Mucosa of rectum (tissue), 2 donors: ENCODE data around the gene ZNF354C.

Experiments used
- H3K27ac ChIP-seq, 2 donors: one replicate each; pipeline ENCODE4 v1.7.0; 2013; ENCODE audit warnings: inconsistent platforms in 2 of 2, low read depth in 2 of 2, low read length in 2 of 2
- H3K27me3 ChIP-seq, 2 donors: one replicate each; pipeline ENCODE4 v1.7.0; 2013; ENCODE audit warnings: low read length in 2 of 2; ENCODE audit not compliant: control insufficient read depth in 2 of 2, insufficient read depth in 2 of 2
- H3K36me3 ChIP-seq, 2 donors: one replicate each; pipeline ENCODE4 v1.7.0; 2013; ENCODE audit warnings: low read length in 2 of 2; ENCODE audit not compliant: control insufficient read depth in 2 of 2, insufficient read depth in 2 of 2
- H3K4me1 ChIP-seq, 2 donors: one replicate each; pipeline ENCODE4 v1.7.0; 2013; ENCODE audit warnings: low read length in 2 of 2, mild to moderate bottlenecking in 1 of 2; ENCODE audit not compliant: control insufficient read depth in 2 of 2, insufficient read depth in 2 of 2
- H3K4me3 ChIP-seq, 2 donors: one replicate each; pipeline ENCODE4 v1.7.0; 2013; ENCODE audit warnings: low read length in 2 of 2
- H3K9ac ChIP-seq, 2 donors: one replicate each; pipeline ENCODE4 v1.7.0; 2013; ENCODE audit warnings: low read length in 2 of 2, low read depth in 1 of 2, mild to moderate bottlenecking in 1 of 2
- H3K9me3 ChIP-seq, 2 donors: one replicate each; pipeline ENCODE4 v1.7.0; 2013; ENCODE audit warnings: low read length in 2 of 2; ENCODE audit not compliant: control insufficient read depth in 2 of 2
- donor health status: healthy.
- donor health status: Normal muscosa, but diverticular disease.

The ZNF354C gene

GRCh38 chr5:179113143-179113530 lies 53.0 kb downstream of the ZNF354C start:
- H3K36me3 ChIP-seq, result no peaks in the 10 kb centered on the region
- no peaks in the 10 kb centered on the region for H3K4me1 ChIP-seq
- peaks cover 3 to 6% of the 10 kb centered on the region in 2 donors for H3K9me3 ChIP-seq
- no peak overlapping the region for H3K4me3 ChIP-seq
- H3K9ac ChIP-seq, result no peak overlapping the region
- H3K27ac ChIP-seq, result no peak overlapping the region
- no peaks in the 10 kb centered on the region for H3K27me3 ChIP-seq

DNA sequence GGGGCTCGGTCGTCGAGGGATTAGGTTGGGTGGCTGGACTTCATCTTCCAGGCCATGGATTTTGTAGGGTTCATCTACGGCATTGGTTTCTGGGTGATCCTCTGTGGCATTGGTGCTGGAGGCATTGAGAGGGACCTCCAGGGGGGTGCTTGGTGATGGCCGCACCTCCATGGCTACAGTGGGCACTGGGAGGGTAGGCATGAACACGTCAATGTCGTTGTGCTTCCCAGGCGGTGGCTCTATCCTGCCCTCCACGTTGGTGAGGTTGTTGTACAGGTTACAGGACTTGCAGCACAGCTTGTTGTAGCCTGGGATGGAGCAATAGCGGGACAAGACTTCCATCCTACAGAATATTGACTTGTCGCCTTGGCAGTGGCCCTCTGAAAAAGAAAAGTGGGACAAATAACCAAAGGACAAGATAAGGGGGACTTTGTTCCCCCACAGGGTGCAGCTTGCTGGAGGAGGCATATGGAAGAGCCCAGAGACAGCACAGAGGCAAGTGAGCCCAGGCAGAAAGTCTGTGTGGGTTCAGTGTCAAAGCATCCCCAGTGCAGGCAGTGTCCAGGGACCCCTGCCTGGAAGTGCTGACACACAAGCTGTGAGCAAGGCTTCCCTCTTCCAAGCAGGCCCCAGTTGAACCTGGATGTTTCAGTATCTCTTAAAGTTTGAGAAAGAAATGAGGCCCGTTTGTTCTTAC lies 53.9 kb downstream of the ZNF354C start:
- Histone ChIP-seq H3K4me1 (no peaks in the 10 kb centered on the region), H3K27me3 (no peaks in the 10 kb centered on the region), H3K9me3 (peaks cover 3 to 6% of the 10 kb centered on the region in 2 donors), H3K27ac (no peak overlapping the region), H3K4me3 (no peak overlapping the region), H3K9ac (no peak overlapping the region), H3K36me3 (no peaks in the 10 kb centered on the region)

DNA sequence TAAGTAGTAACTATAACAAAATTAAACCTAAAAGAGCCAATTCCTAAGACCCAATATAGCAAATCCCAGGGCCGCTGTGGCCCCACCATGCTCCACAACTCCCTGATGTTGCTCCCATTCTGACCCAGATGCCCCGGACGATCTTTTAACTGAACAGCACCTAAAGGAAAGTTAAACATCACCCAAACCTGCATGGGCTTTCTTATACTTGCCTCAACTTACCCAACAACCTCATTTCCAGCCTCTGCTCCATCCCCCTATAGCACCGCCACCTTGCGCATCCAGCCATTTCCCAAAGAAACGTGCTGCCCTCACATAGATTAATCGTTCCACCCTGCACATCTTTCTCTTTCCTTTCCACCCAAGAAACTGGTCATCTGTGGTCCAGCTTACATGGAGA lies 54.6 kb downstream of the ZNF354C start:
- Histone ChIP-seq H3K4me3 (no peak overlapping the region), H3K27ac (no peak overlapping the region), H3K9me3 (peaks cover 3 to 6% of the 10 kb centered on the region in 2 donors), H3K27me3 (no peaks in the 10 kb centered on the region), H3K36me3 (no peaks in the 10 kb centered on the region), H3K9ac (no peak overlapping the region), H3K4me1 (no peaks in the 10 kb centered on the region)

GRCh38 chr5:179115307-179115706 lies 55.1 kb downstream of the ZNF354C start:
- no peak overlapping the region for H3K9ac ChIP-seq
- no peaks in the 10 kb centered on the region for H3K27me3 ChIP-seq
- peaks cover 3 to 6% of the 10 kb centered on the region in 2 donors for H3K9me3 ChIP-seq
- no peaks in the 10 kb centered on the region for H3K36me3 ChIP-seq
- no peak overlapping the region for H3K4me3 ChIP-seq
- H3K27ac ChIP-seq, result no peak overlapping the region
- no peaks in the 10 kb centered on the region for H3K4me1 ChIP-seq

DNA sequence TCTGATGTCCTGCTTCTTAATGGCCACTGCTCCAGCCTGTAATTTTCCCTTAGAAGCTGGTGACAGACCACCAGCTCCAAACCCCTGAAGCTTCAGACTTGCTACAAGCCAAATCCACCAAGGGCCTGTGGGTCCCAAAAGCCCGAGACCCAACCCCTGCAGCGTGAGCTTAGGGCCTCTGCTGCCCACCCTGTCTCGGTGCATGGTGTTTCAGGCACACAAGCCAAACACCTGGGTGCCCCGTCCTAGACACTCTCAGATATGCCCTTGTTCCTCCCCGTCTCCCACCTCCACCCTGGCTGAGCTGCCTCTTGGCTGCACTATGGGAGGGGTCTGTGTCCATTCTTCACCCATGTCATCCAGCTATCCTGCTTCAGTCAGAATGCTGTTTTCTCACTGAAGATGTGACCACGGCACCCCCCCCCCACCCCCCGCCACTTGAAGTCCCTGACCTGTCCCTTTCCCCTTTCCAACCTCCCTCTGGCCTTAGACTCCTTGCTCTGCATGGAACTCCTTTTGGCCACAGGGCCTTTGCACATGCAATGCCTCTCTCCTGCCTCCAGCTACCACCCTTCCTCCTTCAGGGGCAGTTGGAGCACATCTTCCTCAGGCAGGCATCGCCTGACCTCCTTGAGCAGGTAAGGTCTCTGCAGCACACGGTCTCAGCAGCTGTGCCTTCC lies 55.8 kb downstream of the ZNF354C start:
- H3K9ac ChIP-seq, result no peak overlapping the region
- H3K4me3 ChIP-seq, result no peak overlapping the region
- peaks cover 3 to 6% of the 10 kb centered on the region in 2 donors for H3K9me3 ChIP-seq
- no peak overlapping the region for H3K27ac ChIP-seq
- no peaks in the 10 kb centered on the region for H3K4me1 ChIP-seq
- no peaks in the 10 kb centered on the region for H3K27me3 ChIP-seq
- H3K36me3 ChIP-seq, result no peaks in the 10 kb centered on the region

GRCh38 chr5:179118338-179118737 lies 58.2 kb downstream of the ZNF354C start:
- Histone ChIP-seq H3K4me3 (no peak overlapping the region), H3K9ac (no peak overlapping the region), H3K27me3 (no peaks in the 10 kb centered on the region), H3K27ac (no peak overlapping the region), H3K36me3 (no peaks in the 10 kb centered on the region), H3K4me1 (no peaks in the 10 kb centered on the region), H3K9me3 (peaks cover 3 to 7% of the 10 kb centered on the region in 2 donors)

DNA sequence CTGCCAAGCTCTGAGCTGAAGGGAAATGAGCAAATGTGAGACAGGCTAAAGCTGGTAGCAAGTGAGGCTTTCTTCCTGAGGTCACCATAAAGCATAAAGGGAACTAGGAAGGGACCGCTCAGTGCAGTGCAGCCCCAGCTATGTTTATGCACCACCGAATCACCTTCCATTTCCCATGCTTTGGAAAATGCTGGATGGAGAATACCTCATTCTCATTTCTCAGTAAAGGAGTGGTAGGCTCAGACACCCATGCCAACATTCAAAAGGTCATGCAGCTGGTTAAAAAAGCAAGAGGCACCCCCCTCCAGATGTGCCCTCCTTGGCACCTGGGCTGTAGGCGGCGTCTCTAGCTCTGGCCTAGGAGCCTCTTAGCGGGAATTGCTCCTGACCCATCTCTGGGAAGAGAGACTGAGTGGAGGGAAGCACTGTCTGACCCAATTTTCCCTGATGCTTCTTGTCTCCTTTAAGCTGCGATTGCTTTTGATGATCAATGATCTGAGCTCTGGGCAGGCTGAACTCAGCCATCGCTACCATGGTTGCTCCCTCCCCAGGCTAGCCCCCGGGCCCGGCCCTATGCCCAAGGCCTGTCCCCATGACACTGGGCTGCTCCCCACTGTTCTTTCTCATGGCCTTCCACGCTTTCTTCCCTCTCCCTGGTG lies 58.7 kb downstream of the ZNF354C start:
- Histone ChIP-seq H3K27ac (no peak overlapping the region), H3K4me1 (no peaks in the 10 kb centered on the region), H3K36me3 (no peaks in the 10 kb centered on the region), H3K4me3 (no peak overlapping the region), H3K9me3 (peaks cover 3 to 5% of the 10 kb centered on the region in 2 donors), H3K27me3 (no peaks in the 10 kb centered on the region), H3K9ac (no peak overlapping the region)

DNA sequence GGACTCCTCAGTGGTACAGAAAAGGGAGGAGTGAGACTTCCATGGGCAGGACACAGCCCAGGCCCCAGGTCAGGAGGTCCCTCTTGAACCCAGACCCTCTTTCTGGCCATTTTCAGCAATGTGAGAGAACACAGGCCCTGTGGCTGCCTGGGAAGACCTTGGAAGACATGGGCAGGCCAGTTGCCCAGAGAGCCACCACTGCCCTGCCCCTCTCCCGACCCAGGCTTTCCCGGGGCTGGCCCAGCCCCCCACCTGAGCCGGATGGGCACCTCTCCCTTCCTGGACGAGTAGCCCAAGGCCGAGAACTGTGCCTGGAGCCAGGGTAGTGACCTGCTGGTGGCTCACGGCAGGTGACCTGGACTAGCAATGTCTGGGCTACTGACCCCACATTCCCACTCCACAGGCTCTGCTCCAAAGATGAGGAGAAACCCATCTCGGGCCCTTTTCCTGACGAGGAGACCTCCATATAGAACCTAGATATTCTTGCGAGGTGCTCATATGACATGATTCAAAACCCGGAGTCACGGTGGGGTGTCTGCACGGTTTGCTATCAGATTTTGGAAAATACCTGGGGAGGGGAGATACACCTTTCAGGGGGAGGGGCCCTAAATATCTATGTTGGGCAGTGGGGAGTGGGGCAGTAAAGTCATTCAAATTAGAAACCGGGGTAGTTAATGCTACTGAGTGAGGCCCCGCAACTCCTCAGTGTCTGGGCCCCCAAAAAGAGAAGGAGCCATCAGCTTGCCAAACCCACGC lies 59.4 kb downstream of the ZNF354C start:
- Histone ChIP-seq H3K4me3 (no peak overlapping the region), H3K27me3 (no peaks in the 10 kb centered on the region), H3K4me1 (no peaks in the 10 kb centered on the region), H3K9me3 (peaks cover 3 to 5% of the 10 kb centered on the region in 2 donors), H3K36me3 (no peaks in the 10 kb centered on the region), H3K27ac (no peak overlapping the region), H3K9ac (no peak overlapping the region)

- Histone ChIP-seq H3K4me1 (no peaks in the 10 kb centered on the region), H3K9ac (no peak overlapping the region), H3K36me3 (no peaks in the 10 kb centered on the region), H3K9me3 (peaks cover 2 to 5% of the 10 kb centered on the region in 2 donors), H3K27ac (no peak overlapping the region), H3K4me3 (no peak overlapping the region), H3K27me3 (no peaks in the 10 kb centered on the region)
These were observed 60.3 kb downstream of the ZNF354C start for GRCh38 chr5:179120421-179120861.
